K562 treated with DMSO at 1 percent for 24 hours (cell line): ENCODE measurements around the gene KDM4D. TPM values are rescaled to one million over a fixed set of nuclear protein-coding genes. Genes with fewer than 3 reads are reported as not detected.

Experiments
- total RNA-seq: library from RNA; unstranded; fragments of 300-600 nt; gene quantifications from 2 replicates; pipeline ENCODE4 v1.2.3, GENCODE V29; 2022; ENCODE audit warnings: low read depth; ENCODE audit not compliant: insufficient read depth

KDM4D gene
- 1.6 and 2.2 TPM in 2 replicates for total RNA-seq

GRCh38 chr11:94973099-94973968 lies at the start of gene KDM4D, which contains the start of gene CWC15:
Gene KDM4D (plus strand): TSS chr11:94973709. CDS start chr11:94997373, 23,664 bp downstream.
Gene CWC15 (minus strand): TSS chr11:94973556. CDS start chr11:94972185, 1,371 bp downstream.

GRCh38 chr11:95024958-95025357 lies 51.4 kb downstream of the KDM4D start, which contains the start of gene KDM4E:
Gene KDM4E (plus strand): TSS chr11:95025258. CDS start chr11:95025558, 300 bp downstream.

Other genes starting within 250 kb of the KDM4D start
- 23.0 and 23.3 TPM in 2 replicates for gene AMOTL1, start 205.4 kb upstream of the KDM4D start, total RNA-seq
- 30.6 and 36.3 TPM in 2 replicates for gene CWC15, start 153 bp upstream of the KDM4D start, total RNA-seq
- gene KDM4E, start 51.5 kb downstream of the KDM4D start, total RNA-seq, result not detected in 2 replicates
- gene KDM4F, start 75.7 kb downstream of the KDM4D start, total RNA-seq, result not detected in 2 replicates
- 22.0 and 23.8 TPM in 2 replicates for gene SRSF8, start 93.2 kb downstream of the KDM4D start, total RNA-seq
- gene ENDOD1, start 116.1 kb downstream of the KDM4D start, total RNA-seq, result 6.9 and 7.6 TPM in 2 replicates